ES-I3 (cell line): ENCODE data around the gene CHTOP.

Experiments
- H3K36me3 ChIP-seq: 2 replicates; pipeline ENCODE4 v1.6.1; 2013; ENCODE audit warnings: mild to moderate bottlenecking, low read length, control low read depth, moderate library complexity; ENCODE audit not compliant: insufficient read depth
- H3K4me1 ChIP-seq: 2 replicates; pipeline ENCODE4 v1.6.1; 2013; ENCODE audit warnings: mild to moderate bottlenecking, control low read depth, low read length; ENCODE audit not compliant: insufficient read depth
- H3K9ac ChIP-seq: 2 replicates; pipeline ENCODE4 v1.6.1; 2013; ENCODE audit warnings: low read depth, mild to moderate bottlenecking, low read length, moderate library complexity
- H3K9me3 ChIP-seq: 2 replicates; pipeline ENCODE4 v1.6.1; 2013; ENCODE audit warnings: mild to moderate bottlenecking, low read length, moderate library complexity; ENCODE audit not compliant: control insufficient read depth, insufficient read depth

Gene CHTOP

GRCh38 chr1:153688276-153688675, 54.4 kb downstream of the CHTOP start:
- H3K9me3 ChIP-seq = no peaks in the 10 kb centered on the region

GRCh38 chr1:153688736-153689328, 55.0 kb downstream of the CHTOP start:
- Histone ChIP-seq H3K36me3 (no peaks in the 10 kb centered on the region), H3K9ac (no peak overlapping the region), H3K4me1 (peaks cover 8% of the 10 kb centered on the region; the same call in 1 of the 2 replicates), H3K9me3 (no peaks in the 10 kb centered on the region)

More at GRCh38 chr1:153688276-153688675, 54.4 kb downstream of the CHTOP start:
- H3K9ac ChIP-seq = no peak overlapping the region
- H3K4me1 ChIP-seq = peaks cover 8% of the 10 kb centered on the region; the same call in 1 of the 2 replicates
- no peaks in the 10 kb centered on the region for H3K36me3 ChIP-seq

- Histone ChIP-seq H3K9ac (no peak overlapping the region), H3K4me1 (peaks cover 15% of the 10 kb centered on the region), H3K36me3 (no peaks in the 10 kb centered on the region)
Measured at GRCh38 chr1:153693466-153693865, 59.6 kb downstream of the CHTOP start.

More at GRCh38 chr1:153693466-153693865, 59.6 kb downstream of the CHTOP start:
- H3K9me3 ChIP-seq = no peaks in the 10 kb centered on the region
